ENCODE results near the gene MED23. TPM values are rescaled to one million over a fixed set of nuclear protein-coding genes. Genes with fewer than 3 reads are reported as not detected.
A peak's percentile ranks its signal among the peaks of the same experiment; 100 is the strongest.

The MED23 gene
- polyA plus RNA-seq, 1 donor: 39.9 TPM

GRCh38 chr6:131655951-131656350 lies 27.9 kb upstream of the MED23 start:
- peaks cover 13% of the 10 kb centered on the region for H3K4me1 ChIP-seq (ENCODE audit: control insufficient read depth, insufficient read depth, low read length)
- no peak overlapping the region for H3K4me3 ChIP-seq (ENCODE audit: low read length)
- H3K27ac ChIP-seq (ENCODE audit: low read length): no peak overlapping the region
- DNase-seq: no peak
- no peaks in the 10 kb centered on the region for H3K9me3 ChIP-seq (ENCODE audit: control insufficient read depth, low read depth, low read length)
- H3K36me3 ChIP-seq (ENCODE audit: control insufficient read depth, insufficient read depth, low read length): peaks cover 13% of the 10 kb centered on the region
- no peaks in the 10 kb centered on the region for H3K27me3 ChIP-seq (ENCODE audit: control insufficient read depth, insufficient read depth, low read length)
- 100% methylated on average over 1 of the region's 2 CpGs for WGBS (ENCODE audit: insufficient coverage, low lambda C conversion rate)

DNA sequence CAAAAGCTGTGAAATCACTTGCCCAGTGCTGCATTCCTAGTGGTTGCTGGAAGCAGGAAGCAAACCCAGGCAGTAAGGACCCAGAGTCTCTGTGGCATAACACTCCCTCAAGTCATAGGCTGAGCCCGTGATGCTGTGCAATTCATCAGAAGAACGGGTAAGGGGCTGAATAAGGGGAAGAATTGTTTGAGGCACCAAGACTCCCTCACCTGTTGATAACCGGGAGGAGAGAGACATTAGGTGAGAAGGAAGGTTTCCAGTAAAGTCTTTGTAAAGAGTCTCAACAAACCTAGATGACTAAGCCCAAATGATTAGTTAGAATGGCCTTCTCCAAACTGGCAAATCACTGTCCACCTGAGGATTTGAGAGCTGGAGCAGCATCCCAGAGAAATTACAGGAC lies 27.3 kb upstream of the MED23 start:
- WGBS (ENCODE audit: insufficient coverage, low lambda C conversion rate): no CpG with 5 or more reads among the region's 3 CpGs
- Histone ChIP-seq H3K9me3 (ENCODE audit: control insufficient read depth, low read depth, low read length) (no peaks in the 10 kb centered on the region), H3K27ac (ENCODE audit: low read length) (no peak overlapping the region), H3K4me3 (ENCODE audit: low read length) (no peak overlapping the region), H3K27me3 (ENCODE audit: control insufficient read depth, insufficient read depth, low read length) (no peaks in the 10 kb centered on the region), H3K4me1 (ENCODE audit: control insufficient read depth, insufficient read depth, low read length) (peaks cover 13% of the 10 kb centered on the region), H3K36me3 (ENCODE audit: control insufficient read depth, insufficient read depth, low read length) (peaks cover 15% of the 10 kb centered on the region)
- no peak for DNase-seq

DNA sequence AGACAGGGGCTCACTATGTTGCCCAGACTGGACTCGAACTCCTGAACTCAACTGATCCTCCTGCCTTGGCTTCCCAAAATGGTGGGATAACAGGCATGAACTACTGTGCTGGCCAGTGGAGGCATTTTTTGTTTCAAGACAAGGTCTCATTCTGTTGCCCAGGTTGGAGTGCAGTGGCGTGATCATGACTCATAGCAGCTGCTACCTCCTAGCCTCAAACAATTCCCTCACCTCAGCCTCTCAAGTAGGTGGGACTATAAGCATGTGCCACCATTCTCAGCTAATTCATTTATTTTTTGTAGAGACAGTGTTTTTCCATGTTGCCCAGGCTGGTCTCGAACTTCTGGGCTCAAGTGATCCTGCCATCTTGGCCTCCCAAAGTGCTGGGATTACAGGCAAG lies 26.3 kb upstream of the MED23 start:
- Histone ChIP-seq H3K36me3 (ENCODE audit: control insufficient read depth, insufficient read depth, low read length) (peaks cover 16% of the 10 kb centered on the region), H3K9me3 (ENCODE audit: control insufficient read depth, low read depth, low read length) (no peaks in the 10 kb centered on the region), H3K4me1 (ENCODE audit: control insufficient read depth, insufficient read depth, low read length) (peaks cover 13% of the 10 kb centered on the region), H3K27ac (ENCODE audit: low read length) (no peak overlapping the region), H3K4me3 (ENCODE audit: low read length) (no peak overlapping the region), H3K27me3 (ENCODE audit: control insufficient read depth, insufficient read depth, low read length) (no peaks in the 10 kb centered on the region)
- no peak for DNase-seq
- no CpG with 5 or more reads among the region's 3 CpGs for WGBS (ENCODE audit: insufficient coverage, low lambda C conversion rate)

GRCh38 chr6:131652472-131652871 lies 24.4 kb upstream of the MED23 start:
- DNase-seq: peak; percentile 73 to 89
- H3K4me3 ChIP-seq (ENCODE audit: low read length): no peak overlapping the region
- H3K27ac ChIP-seq (ENCODE audit: low read length): peak overlapping the region; percentile 65
- no CpG with 5 or more reads among the region's 5 CpGs for WGBS (ENCODE audit: insufficient coverage, low lambda C conversion rate)
- H3K4me1 ChIP-seq (ENCODE audit: control insufficient read depth, insufficient read depth, low read length): peaks cover 13% of the 10 kb centered on the region
- H3K36me3 ChIP-seq (ENCODE audit: control insufficient read depth, insufficient read depth, low read length): peaks cover 16% of the 10 kb centered on the region
- H3K9me3 ChIP-seq (ENCODE audit: control insufficient read depth, low read depth, low read length): no peaks in the 10 kb centered on the region
- no peaks in the 10 kb centered on the region for H3K27me3 ChIP-seq (ENCODE audit: control insufficient read depth, insufficient read depth, low read length)

GRCh38 chr6:131651782-131652181 lies 23.7 kb upstream of the MED23 start:
- H3K27ac ChIP-seq (ENCODE audit: low read length): peak overlapping the region; percentile 65
- peaks cover 16% of the 10 kb centered on the region for H3K36me3 ChIP-seq (ENCODE audit: control insufficient read depth, insufficient read depth, low read length)
- no peaks in the 10 kb centered on the region for H3K9me3 ChIP-seq (ENCODE audit: control insufficient read depth, low read depth, low read length)
- H3K4me3 ChIP-seq (ENCODE audit: low read length): no peak overlapping the region
- DNase-seq: peak in 1 of 2 donors; percentile 53
- no peaks in the 10 kb centered on the region for H3K27me3 ChIP-seq (ENCODE audit: control insufficient read depth, insufficient read depth, low read length)
- peaks cover 13% of the 10 kb centered on the region for H3K4me1 ChIP-seq (ENCODE audit: control insufficient read depth, insufficient read depth, low read length)

GRCh38 chr6:131646249-131646670 lies 18.2 kb upstream of the MED23 start:
- peaks cover 6% of the 10 kb centered on the region for H3K36me3 ChIP-seq (ENCODE audit: control insufficient read depth, insufficient read depth, low read length)
- no peak overlapping the region for H3K4me3 ChIP-seq (ENCODE audit: low read length)
- no peak for DNase-seq
- H3K27ac ChIP-seq (ENCODE audit: low read length): peak overlapping the region; percentile 26
- peaks cover 10% of the 10 kb centered on the region for H3K4me1 ChIP-seq (ENCODE audit: control insufficient read depth, insufficient read depth, low read length)
- H3K9me3 ChIP-seq (ENCODE audit: control insufficient read depth, low read depth, low read length): no peaks in the 10 kb centered on the region
- no peaks in the 10 kb centered on the region for H3K27me3 ChIP-seq (ENCODE audit: control insufficient read depth, insufficient read depth, low read length)

GRCh38 chr6:131645846-131646245 lies 17.8 kb upstream of the MED23 start:
- peak overlapping the region; percentile 26 for H3K27ac ChIP-seq (ENCODE audit: low read length)
- H3K9me3 ChIP-seq (ENCODE audit: control insufficient read depth, low read depth, low read length): no peaks in the 10 kb centered on the region
- H3K27me3 ChIP-seq (ENCODE audit: control insufficient read depth, insufficient read depth, low read length): no peaks in the 10 kb centered on the region
- H3K36me3 ChIP-seq (ENCODE audit: control insufficient read depth, insufficient read depth, low read length): peaks cover 6% of the 10 kb centered on the region
- DNase-seq: peak in 1 of 2 donors; percentile 52
- peaks cover 9% of the 10 kb centered on the region for H3K4me1 ChIP-seq (ENCODE audit: control insufficient read depth, insufficient read depth, low read length)
- no CpG with 5 or more reads among the region's 2 CpGs for WGBS (ENCODE audit: insufficient coverage, low lambda C conversion rate)
- no peak overlapping the region for H3K4me3 ChIP-seq (ENCODE audit: low read length)

DNA sequence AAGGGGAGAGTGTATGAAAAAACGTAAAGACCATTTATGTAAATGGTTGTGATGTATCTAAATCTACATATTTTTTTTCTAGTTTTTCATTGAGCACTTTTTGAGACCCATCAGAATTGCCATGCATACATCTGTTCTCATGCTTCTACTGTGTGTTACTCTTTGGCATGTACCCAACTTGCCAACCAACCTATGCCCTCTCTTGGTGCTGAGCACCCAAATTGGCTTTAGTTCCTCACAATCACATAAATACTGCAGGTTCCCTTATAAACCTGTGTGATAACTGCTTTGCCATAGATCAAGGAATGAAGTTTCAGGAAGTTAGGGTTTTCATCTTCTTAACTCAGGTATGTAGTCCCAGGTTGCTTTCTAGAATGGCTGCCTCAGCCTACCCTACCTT lies 16.9 kb upstream of the MED23 start:
- Histone ChIP-seq H3K4me1 (ENCODE audit: control insufficient read depth, insufficient read depth, low read length) (peaks cover 11% of the 10 kb centered on the region), H3K9me3 (ENCODE audit: control insufficient read depth, low read depth, low read length) (no peaks in the 10 kb centered on the region), H3K27ac (ENCODE audit: low read length) (no peak overlapping the region), H3K36me3 (ENCODE audit: control insufficient read depth, insufficient read depth, low read length) (peaks cover 3% of the 10 kb centered on the region), H3K27me3 (ENCODE audit: control insufficient read depth, insufficient read depth, low read length) (no peaks in the 10 kb centered on the region), H3K4me3 (ENCODE audit: low read length) (no peak overlapping the region)
- DNase-seq: no peak
- WGBS (ENCODE audit: insufficient coverage, low lambda C conversion rate): 80% methylated on average over 1 of the region's 1 CpG

- no peaks in the 10 kb centered on the region for H3K27me3 ChIP-seq (ENCODE audit: control insufficient read depth, insufficient read depth, low read length)
- H3K36me3 ChIP-seq (ENCODE audit: control insufficient read depth, insufficient read depth, low read length): peaks cover 3% of the 10 kb centered on the region
- H3K4me3 ChIP-seq (ENCODE audit: low read length): no peak overlapping the region
- DNase-seq: no peak
- peaks cover 13% of the 10 kb centered on the region for H3K4me1 ChIP-seq (ENCODE audit: control insufficient read depth, insufficient read depth, low read length)
- H3K27ac ChIP-seq (ENCODE audit: low read length): no peak overlapping the region
- no peaks in the 10 kb centered on the region for H3K9me3 ChIP-seq (ENCODE audit: control insufficient read depth, low read depth, low read length)
- 75% methylated on average over 2 of the region's 2 CpGs for WGBS (ENCODE audit: insufficient coverage, low lambda C conversion rate)
Measured at GRCh38 chr6:131643855-131644460, 15.9 kb upstream of the MED23 start.

GRCh38 chr6:131642987-131643611 lies 15.1 kb upstream of the MED23 start:
- H3K4me1 ChIP-seq (ENCODE audit: control insufficient read depth, insufficient read depth, low read length): peaks cover 16% of the 10 kb centered on the region
- H3K27ac ChIP-seq (ENCODE audit: low read length): no peak overlapping the region
- no peaks in the 10 kb centered on the region for H3K9me3 ChIP-seq (ENCODE audit: control insufficient read depth, low read depth, low read length)
- 80% methylated on average over 1 of the region's 3 CpGs for WGBS (ENCODE audit: insufficient coverage, low lambda C conversion rate)
- H3K4me3 ChIP-seq (ENCODE audit: low read length): no peak overlapping the region
- no peaks in the 10 kb centered on the region for H3K27me3 ChIP-seq (ENCODE audit: control insufficient read depth, insufficient read depth, low read length)
- DNase-seq: no peak
- peaks cover 3% of the 10 kb centered on the region for H3K36me3 ChIP-seq (ENCODE audit: control insufficient read depth, insufficient read depth, low read length)

GRCh38 chr6:131642565-131642964 lies 14.5 kb upstream of the MED23 start:
- Histone ChIP-seq H3K9me3 (ENCODE audit: control insufficient read depth, low read depth, low read length) (no peaks in the 10 kb centered on the region), H3K4me1 (ENCODE audit: control insufficient read depth, insufficient read depth, low read length) (peaks cover 16% of the 10 kb centered on the region), H3K4me3 (ENCODE audit: low read length) (no peak overlapping the region), H3K36me3 (ENCODE audit: control insufficient read depth, insufficient read depth, low read length) (peaks cover 3% of the 10 kb centered on the region), H3K27ac (ENCODE audit: low read length) (no peak overlapping the region), H3K27me3 (ENCODE audit: control insufficient read depth, insufficient read depth, low read length) (no peaks in the 10 kb centered on the region)
- DNase-seq: no peak
- no CpG with 5 or more reads among the region's 6 CpGs for WGBS (ENCODE audit: insufficient coverage, low lambda C conversion rate)

Data from large intestine (tissue), 3 donors.